OCI-M2 (cell line): ENCODE measurements around the gene OR2B2.
"Not testable (repeated sequence)": the region's sequence is repeated elsewhere in the genome, so short reads cannot be mapped to it uniquely, and the experiment has no call there.

ENCODE experiments used
- DNase-seq: peaks from one replicate; lab custom pipeline; 2025; ENCODE audit not compliant: unreplicated experiment; lab: John Stamatoyannopoulos, UW

OR2B2 gene

GRCh38 chr6:27911956-27912446, at the start of gene OR2B2:
Gene OR2B2 (minus strand): TSS chr6:27912396. CDS start chr6:27912319, 77 bp downstream.
- DNase-seq = no peak

- no peak for DNase-seq
Observed at GRCh38 chr6:27957516-27957915, 45.3 kb upstream of the OR2B2 start.

GRCh38 chr6:27956941-27957340, 44.7 kb upstream of the OR2B2 start, which contains the start of gene OR2B6:
Gene OR2B6 (plus strand): TSS chr6:27957241. CDS start chr6:27957241, 0 bp downstream.
- DNase-seq = no peak

- DNase-seq = no peak
Observed at GRCh38 chr6:27951040-27951439, 38.8 kb upstream of the OR2B2 start.

GRCh38 chr6:27948237-27948636, 36.0 kb upstream of the OR2B2 start:
- no peak for DNase-seq

- DNase-seq = not testable (repeated sequence)
Observed at GRCh38 chr6:27943072-27943471, 30.9 kb upstream of the OR2B2 start.

GRCh38 chr6:27940766-27941165, 28.6 kb upstream of the OR2B2 start:
- DNase-seq = no peak

- no peak for DNase-seq
Observed at GRCh38 chr6:27931209-27931608, 19.0 kb upstream of the OR2B2 start.

- not testable (repeated sequence) for DNase-seq
Observed at GRCh38 chr6:27929930-27930329, 17.7 kb upstream of the OR2B2 start.

GRCh38 chr6:27928041-27928440, 15.8 kb upstream of the OR2B2 start:
- DNase-seq = not testable (repeated sequence)

- no peak for DNase-seq
Observed at GRCh38 chr6:27924179-27924578, 12.0 kb upstream of the OR2B2 start.

GRCh38 chr6:27922949-27923348, 10.8 kb upstream of the OR2B2 start:
- DNase-seq = no peak

- DNase-seq = no peak
Observed at GRCh38 chr6:27908017-27908416, 4.2 kb downstream of the OR2B2 start.

GRCh38 chr6:27902335-27903314, 9.6 kb downstream of the OR2B2 start:
- DNase-seq = no peak

GRCh38 chr6:27901801-27902200, 10.4 kb downstream of the OR2B2 start:
- DNase-seq = no peak

- not testable (repeated sequence) for DNase-seq
Observed at GRCh38 chr6:27900197-27900596, 12.0 kb downstream of the OR2B2 start.

- DNase-seq = no peak
Observed at GRCh38 chr6:27899543-27899942, 12.7 kb downstream of the OR2B2 start.

GRCh38 chr6:27897580-27898206, 14.5 kb downstream of the OR2B2 start:
- DNase-seq = no peak

- no peak for DNase-seq
Observed at GRCh38 chr6:27896398-27896796, 15.8 kb downstream of the OR2B2 start.

GRCh38 chr6:27894839-27895762, 17.1 kb downstream of the OR2B2 start:
- no peak for DNase-seq
